GM12878 (cell line): ENCODE results near the gene VLDLR. TPM values are rescaled to one million over a fixed set of nuclear protein-coding genes. Genes with fewer than 3 reads are reported as not detected.
A peak's percentile ranks its signal among the peaks of the same experiment; 100 is the strongest.

ENCODE experiments used
- ATF2 ChIP-seq: IDR thresholded peaks from 2 replicates; pipeline ENCODE4 v1.6.1; 2012; ENCODE audit warnings: low read length, inconsistent platforms
- ATF7 ChIP-seq: fragments of 450-650 bp; IDR thresholded peaks from 2 replicates; pipeline ENCODE4 v1.6.1; 2016; ENCODE audit warnings: low read depth, mild to moderate bottlenecking
- BACH1 ChIP-seq: fragments of 450-650 bp; IDR thresholded peaks from 2 replicates; pipeline ENCODE4 v1.6.1; 2017; ENCODE audit warnings: mild to moderate bottlenecking, borderline replicate concordance
- BCL11A ChIP-seq: IDR thresholded peaks from 2 replicates; pipeline ENCODE4 v1.6.1; 2011; ENCODE audit warnings: low read depth, low read length
- CHD1 ChIP-seq: IDR thresholded peaks from 2 replicates; pipeline ENCODE4 v1.6.1; 2012; ENCODE audit warnings: low read depth, low read length, improper control_type of control experiment
- CREM ChIP-seq: IDR thresholded peaks from 2 replicates; pipeline ENCODE4 v1.6.1; 2014; ENCODE audit warnings: antibody characterized with exemption, low read depth
- EED ChIP-seq: sonication (generic); IDR thresholded peaks from 2 replicates; pipeline ENCODE4 v1.6.1; 2016; ENCODE audit warnings: antibody characterized with exemption, low read depth
- EP300 ChIP-seq, 2 experiments: fragments of 150-350 bp in 1 of 2; IDR thresholded peaks; 2 replicates each; pipeline ENCODE4 v1.6.1; 2011 to 2012; ENCODE audit warnings: low read depth in 2 of 2, low read length in 2 of 2, borderline replicate concordance in 1 of 2, improper control_type of control experiment in 1 of 2, inconsistent platforms in 1 of 2; ENCODE audit not compliant: control insufficient read depth in 1 of 2
- FOXM1 ChIP-seq: IDR thresholded peaks from 2 replicates; pipeline ENCODE4 v1.6.1; 2012; ENCODE audit warnings: low read depth, mild to moderate bottlenecking, inconsistent platforms, low read length, moderate library complexity
- HSF1 ChIP-seq: fragments of 150-350 bp; IDR thresholded peaks from 2 replicates; pipeline ENCODE4 v1.6.1; 2014; ENCODE audit warnings: mild to moderate bottlenecking, low read depth, low read length
- IKZF2 ChIP-seq, 2 experiments: fragments of 450-650 bp; IDR thresholded peaks; 2 replicates each; pipeline ENCODE4 v1.6.1; 2017; ENCODE audit warnings: mild to moderate bottlenecking in 2 of 2, moderate library complexity in 2 of 2
- IRF4 ChIP-seq: IDR thresholded peaks from 2 replicates; pipeline ENCODE4 v1.6.1; 2011; ENCODE audit warnings: low read depth, low read length
- JUNB ChIP-seq: IDR thresholded peaks from 2 replicates; pipeline ENCODE4 v1.6.1; 2016; ENCODE audit warnings: antibody characterized with exemption, mild to moderate bottlenecking
- MAX ChIP-seq: IDR thresholded peaks from 2 replicates; pipeline ENCODE4 v1.6.1; 2012; ENCODE audit warnings: low read depth, low read length, improper control_type of control experiment
- MEF2A ChIP-seq: IDR thresholded peaks from 2 replicates; pipeline ENCODE4 v1.6.1; 2011; ENCODE audit warnings: low read depth, mild to moderate bottlenecking, low read length, moderate library complexity; ENCODE audit not compliant: insufficient read depth
- MEF2B ChIP-seq: fragments of 450-650 bp; IDR thresholded peaks from 2 replicates; pipeline ENCODE4 v1.6.1; 2018; ENCODE audit warnings: mild to moderate bottlenecking, moderate library complexity; ENCODE audit not compliant: partially characterized antibody, poor library complexity, severe bottlenecking
- NFIC ChIP-seq: IDR thresholded peaks from 2 replicates; pipeline ENCODE4 v1.6.1; 2012; ENCODE audit warnings: low read depth, mild to moderate bottlenecking, inconsistent platforms, low read length, moderate library complexity
- NR2C2 ChIP-seq: IDR thresholded peaks from 2 replicates; pipeline ENCODE4 v1.6.1; 2011; ENCODE audit warnings: borderline replicate concordance, low read depth; ENCODE audit not compliant: control insufficient read depth, insufficient read length
- PBX3 ChIP-seq: IDR thresholded peaks from 2 replicates; pipeline ENCODE4 v1.6.1; 2011; ENCODE audit warnings: mild to moderate bottlenecking, low read depth, low read length, moderate library complexity; ENCODE audit not compliant: insufficient replicate concordance
- PKNOX1 ChIP-seq: fragments of 450-650 bp; IDR thresholded peaks from 2 replicates; pipeline ENCODE4 v1.6.1; 2016; ENCODE audit warnings: mild to moderate bottlenecking
- RELA ChIP-seq: fragments of 450-650 bp; IDR thresholded peaks from 2 replicates; pipeline ENCODE4 v1.8.0; 2014; ENCODE audit warnings: borderline replicate concordance; ENCODE audit not compliant: partially characterized antibody
- RUNX3 ChIP-seq: IDR thresholded peaks from 2 replicates; pipeline ENCODE4 v1.6.1; 2012; ENCODE audit warnings: low read length, inconsistent platforms
- SMC3 ChIP-seq: IDR thresholded peaks from 2 replicates; pipeline ENCODE4 v1.6.1; 2011; ENCODE audit warnings: low read length, improper control_type of control experiment, borderline replicate concordance
- SREBF1 ChIP-seq: IDR thresholded peaks from 2 replicates; pipeline ENCODE4 v1.6.1; 2012; ENCODE audit warnings: mild to moderate bottlenecking, low read length
- TBL1XR1 ChIP-seq: IDR thresholded peaks from 2 replicates; pipeline ENCODE4 v1.6.1; 2012; ENCODE audit warnings: low read depth, low read length, improper control_type of control experiment
- TCF12 ChIP-seq: IDR thresholded peaks from 2 replicates; pipeline ENCODE4 v1.6.1; 2011; ENCODE audit warnings: low read depth, mild to moderate bottlenecking, low read length
- TCF7 ChIP-seq: IDR thresholded peaks from 2 replicates; pipeline ENCODE4 v1.6.1; 2014; ENCODE audit warnings: antibody characterized with exemption, borderline replicate concordance
- ZSCAN29 ChIP-seq: fragments of 450-650 bp; IDR thresholded peaks from 2 replicates; pipeline ENCODE4 v1.6.1; 2017; ENCODE audit warnings: mild to moderate bottlenecking, moderate library complexity
- polyA plus RNA-seq, 11 experiments: library from polyadenylated mRNA; depleted of rRNA in 4 of 11; unstranded in 6 of 11; stranded (reverse) in 5 of 11; fragments of >200 nt; fragmentation: Nextera tagmentation in 4 of 11; fragmentation: Illumina TruSeq in 1 of 11; extraction: Ambion mirVana in 4 of 11; extraction: Trizol in 1 of 11; gene quantifications; 1 replicate in 1 of 11; 2 replicates in 10 of 11; pipeline versions ENCODE4 v1.2.1 to v1.2.3, GENCODE V29; 2011 to 2016; ENCODE audit warnings: inconsistent platforms in 2 of 11, missing spikeins in 2 of 11, low read depth in 1 of 11
- total RNA-seq, 4 experiments: library from RNA; depleted of rRNA in 3 of 4; stranded (reverse); fragments of >200 nt in 3 of 4; fragmentation: Illumina TruSeq in 1 of 4; extraction: Trizol in 1 of 4; gene quantifications; 2 replicates each; pipeline versions ENCODE4 v1.2.1 to v1.2.3, GENCODE V29; 2013 to 2021

Gene VLDLR
- total and polyA plus RNA-seq, 10 of the 15 experiments (the other 5 are each of a cell fraction or from before 2014, with no cell fraction given) = 0.14 to 5.9 (median 0.57) TPM

GRCh38 chr9:2645569-2645968, 24.0 kb downstream of the VLDLR start (continued):
- TF ChIP-seq ATF2 (peak; percentile 72), ZSCAN29 (no peak), TCF12 (no peak), FOXM1 (0 out of 2 replicates have a peak, but pooled peaks have one; percentile 43), EED (peak; percentile 60; the same call in 1 of the 2 replicates), SREBF1 (no peak), JUNB (0 out of 2 replicates have a peak, but pooled peaks have one; percentile 5), RUNX3 (peak; percentile 88), MEF2A (peak; percentile 67; the same call in 1 of the 2 replicates), IRF4 (peak; percentile 85; the same call in 1 of the 2 replicates), HSF1 (no peak), BACH1 (no peak), MAX (no peak), NFIC (peak; percentile 64), ATF7 (peak; percentile 13; the same call in 1 of the 2 replicates), PKNOX1 (0 out of 2 replicates have a peak, but pooled peaks have one; percentile 33), BCL11A (peak; percentile 55; the same call in 1 of the 2 replicates), RELA (no peak), MEF2B (peak; percentile 61), SMC3 (peak; percentile 25; the same call in 1 of the 2 replicates), CHD1 (no peak), CREM (peak; percentile 18; the same call in 1 of the 2 replicates), NR2C2 (no peak), IKZF2 (IDR thresholded peaks at IDR 0.05) (peak; percentile 38 to 49; a peak in 1 of 4 replicates), TBL1XR1 (no peak), PBX3 (peak; percentile 24), EP300 (IDR thresholded peaks at IDR 0.05; ENCODE audit: borderline replicate concordance in 1 of 2, control insufficient read depth in 1 of 2, low read depth in 2 of 2, low read length in 2 of 2) (peak in 1 of 2 experiments; percentile 26; a peak in 1 of 4 replicates), TCF7 (no peak)
